GM19240 (cell line): ENCODE data around the gene VPS50.

ENCODE experiments used
- DNase-seq: peaks from one replicate; pipeline ENCODE4 v3.0.0; 2011; ENCODE audit warnings: low spot score; ENCODE audit not compliant: insufficient read length

VPS50 gene

GRCh38 chr7:93238131-93238530, 6.0 kb downstream of the VPS50 start:
- no peak for DNase-seq

GRCh38 chr7:93238748-93239147, 6.6 kb downstream of the VPS50 start:
- DNase-seq: no peak

- no peak for DNase-seq
Measured at GRCh38 chr7:93239824-93240223, 7.7 kb downstream of the VPS50 start.

GRCh38 chr7:93242106-93242505, 9.9 kb downstream of the VPS50 start:
- DNase-seq: no peak

GRCh38 chr7:93245525-93246432, 13.6 kb downstream of the VPS50 start:
- DNase-seq: no peak

GRCh38 chr7:93249491-93250148, 17.5 kb downstream of the VPS50 start:
- no peak for DNase-seq

GRCh38 chr7:93258661-93259060, 26.5 kb downstream of the VPS50 start:
- DNase-seq: no peak

- DNase-seq: no peak
Measured at GRCh38 chr7:93262535-93262934, 30.4 kb downstream of the VPS50 start.

- DNase-seq: no peak
Measured at GRCh38 chr7:93265220-93265619, 33.1 kb downstream of the VPS50 start.

- no peak for DNase-seq
Measured at GRCh38 chr7:93279541-93279940, 47.4 kb downstream of the VPS50 start.

- DNase-seq: no peak
Measured at GRCh38 chr7:93284908-93285307, 52.7 kb downstream of the VPS50 start.

- no peak for DNase-seq
Measured at GRCh38 chr7:93293229-93293628, 61.1 kb downstream of the VPS50 start.

- no peak for DNase-seq
Measured at GRCh38 chr7:93298206-93298605, 66.0 kb downstream of the VPS50 start.

- DNase-seq: no peak
Measured at GRCh38 chr7:93298671-93299070, 66.5 kb downstream of the VPS50 start.

GRCh38 chr7:93301736-93302135, 69.6 kb downstream of the VPS50 start:
- DNase-seq: no peak

GRCh38 chr7:93307131-93307660, 75.0 kb downstream of the VPS50 start:
- DNase-seq: no peak

GRCh38 chr7:93307943-93308342, 75.8 kb downstream of the VPS50 start:
- DNase-seq: no peak

- DNase-seq: no peak
Measured at GRCh38 chr7:93310346-93310745, 78.2 kb downstream of the VPS50 start.

GRCh38 chr7:93314449-93314848, 82.3 kb downstream of the VPS50 start:
- DNase-seq: no peak

GRCh38 chr7:93315896-93316295, 83.7 kb downstream of the VPS50 start:
- no peak for DNase-seq

- DNase-seq: no peak
Measured at GRCh38 chr7:93316730-93317129, 84.6 kb downstream of the VPS50 start.

GRCh38 chr7:93320887-93321286, 88.7 kb downstream of the VPS50 start:
- DNase-seq: no peak
